Stimulated activated CD4-positive, alpha-beta T cell treated with anti-CD3 and anti-CD28 coated beads, Interleukin-4, amount 100 ng/mL, for 1 hour (primary cell): Measurements from ENCODE around the gene ME1.
"Not testable (repeated sequence)": the region's sequence is repeated elsewhere in the genome, so short reads cannot be mapped to it uniquely, and the experiment has no call there.

ENCODE experiments used
- DNase-seq: peaks from one replicate; pipeline ENCODE4 v3.0.0-alpha.2; 2020

Gene ME1

DNA sequence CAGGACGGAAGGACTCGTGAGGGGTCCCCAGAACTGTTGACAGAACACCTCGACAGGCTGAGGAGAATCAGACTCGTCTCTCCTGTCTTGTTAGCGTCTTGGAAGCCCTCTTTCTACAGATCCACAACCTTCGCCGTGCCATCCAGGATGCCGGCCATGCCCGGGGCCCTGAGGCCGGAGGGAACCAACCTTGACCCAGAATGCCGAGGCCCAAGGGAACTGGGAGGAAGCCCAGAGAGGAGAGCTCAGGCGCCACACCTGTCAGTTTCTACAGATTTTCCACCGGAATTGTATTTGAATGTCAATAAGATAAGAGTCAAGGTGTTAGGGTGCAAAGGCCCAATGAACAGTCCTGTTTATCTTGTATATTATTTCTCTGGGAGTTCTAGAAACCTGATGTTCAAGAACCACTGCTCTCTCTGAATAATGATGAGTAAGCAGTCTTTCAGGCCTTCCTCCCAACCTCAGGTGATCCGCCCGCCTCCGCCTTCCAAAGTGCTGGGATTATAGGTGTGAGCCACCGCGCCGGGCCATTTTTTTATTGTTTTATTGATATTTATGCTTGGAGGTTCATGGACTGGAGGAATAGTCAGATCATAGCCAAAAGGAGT lies 799 bp upstream of the ME1 start:
- no peak for DNase-seq

DNA sequence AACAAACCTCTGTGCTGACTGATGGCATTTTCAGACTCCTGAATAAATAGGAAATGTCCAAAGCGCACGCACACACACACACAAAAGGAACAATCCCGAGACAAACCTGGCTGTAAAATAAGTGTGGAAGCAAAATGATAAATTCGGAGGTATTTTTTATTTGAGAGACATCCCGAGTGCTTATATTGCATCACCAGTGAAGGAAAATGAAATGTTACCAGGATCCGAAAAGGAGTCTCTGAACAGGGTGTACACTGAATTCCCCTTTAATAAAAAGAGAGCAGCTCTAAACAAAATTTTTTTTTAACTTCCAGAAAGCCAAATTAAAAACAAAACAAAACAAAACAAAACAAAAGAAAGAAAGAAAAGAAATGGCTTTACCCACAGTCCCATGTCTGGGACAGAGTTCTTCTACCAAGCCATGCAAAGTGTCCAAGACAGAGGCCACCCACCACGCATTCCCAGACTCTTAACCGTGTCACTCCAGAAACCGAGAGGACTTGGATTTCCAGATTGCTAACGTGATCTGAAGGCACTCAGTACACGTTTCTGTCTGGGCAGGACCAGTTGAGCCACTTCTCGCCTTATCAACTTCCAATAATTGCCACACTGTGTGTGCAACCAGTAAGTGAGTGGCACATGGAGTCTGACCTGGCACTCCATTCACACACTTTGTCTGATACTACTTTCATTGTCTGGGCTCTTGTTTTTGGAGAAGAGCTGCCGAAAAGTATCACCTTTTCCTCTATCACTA lies 817 bp downstream of the ME1 start:
- DNase-seq, result no peak

- no peak for DNase-seq
These were observed 1.6 kb downstream of the ME1 start for GRCh38 chr6:83429269-83429668.

DNA sequence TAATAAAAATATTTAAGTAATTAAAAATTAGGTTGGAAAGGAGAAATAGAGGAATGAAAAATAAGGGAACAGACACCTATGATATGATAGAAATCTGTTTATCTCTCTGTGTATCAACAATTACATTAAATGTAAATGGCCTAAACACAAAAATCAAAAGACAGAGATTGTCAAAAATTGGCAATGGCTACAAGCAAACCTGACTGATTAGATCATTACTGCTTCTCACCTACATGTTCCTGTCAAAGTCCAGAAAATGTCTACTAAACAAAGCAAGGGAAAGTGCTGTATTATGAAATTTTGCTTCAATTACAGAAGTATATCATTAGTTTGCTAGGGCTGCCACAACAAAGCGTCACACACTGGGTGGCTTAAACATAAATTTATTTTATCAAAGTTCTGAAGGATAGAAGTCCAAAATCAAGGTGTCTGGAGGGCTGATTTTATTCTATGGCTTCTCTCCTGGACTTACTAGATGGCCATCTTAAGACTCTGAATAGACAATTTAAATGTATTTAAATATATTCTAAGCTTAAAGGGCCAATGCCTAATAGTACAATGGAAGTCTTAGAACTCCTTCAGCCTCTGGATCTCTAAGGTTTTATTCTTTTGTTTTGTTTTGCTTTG lies 6.3 kb downstream of the ME1 start:
- DNase-seq, result no peak

- no peak for DNase-seq
These were observed 12.8 kb downstream of the ME1 start for GRCh38 chr6:83417880-83418663.

- no peak for DNase-seq
These were observed 17.8 kb downstream of the ME1 start for GRCh38 chr6:83413068-83413467.

- no peak for DNase-seq
These were observed 19.1 kb downstream of the ME1 start for GRCh38 chr6:83411731-83412130.

DNA sequence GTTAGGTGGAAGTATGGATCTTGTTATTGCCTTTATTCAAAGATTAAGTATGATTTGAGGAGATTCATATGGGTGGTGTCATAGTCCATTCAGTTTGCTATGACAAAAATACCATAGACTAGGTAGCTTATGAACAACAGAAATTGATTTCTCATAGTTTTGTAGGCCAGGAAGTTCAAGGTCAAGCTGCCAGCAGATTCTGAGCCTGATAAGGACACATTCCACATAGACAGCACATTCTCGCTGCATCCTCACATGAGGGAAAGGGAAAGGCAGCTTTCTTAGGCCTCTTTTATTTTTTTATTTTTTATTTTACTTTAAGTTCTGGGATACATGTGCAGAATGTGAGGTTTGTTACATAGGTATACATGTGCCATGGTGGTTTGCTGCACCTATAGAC lies 27.7 kb downstream of the ME1 start:
- no peak for DNase-seq

DNA sequence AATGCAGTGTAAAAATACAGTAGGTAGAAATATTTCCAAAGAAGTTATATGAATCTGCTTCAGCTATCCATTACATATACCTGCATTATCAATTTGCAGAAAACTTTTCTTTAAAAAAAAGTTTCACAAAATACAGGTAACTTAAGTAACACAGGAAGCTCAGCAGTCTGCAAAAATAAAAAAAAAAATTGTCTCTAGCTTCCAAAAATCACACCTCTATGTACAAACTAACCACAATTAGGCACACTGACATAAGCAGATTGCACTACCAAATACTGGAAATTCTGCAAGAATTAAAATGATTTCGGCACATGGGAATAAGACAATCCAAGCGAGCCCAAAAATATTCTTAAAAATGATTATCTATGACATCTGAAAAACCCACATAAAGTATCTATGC lies 41.2 kb downstream of the ME1 start:
- DNase-seq, result no peak

GRCh38 chr6:83385473-83385872 lies 45.4 kb downstream of the ME1 start:
- no peak for DNase-seq

DNA sequence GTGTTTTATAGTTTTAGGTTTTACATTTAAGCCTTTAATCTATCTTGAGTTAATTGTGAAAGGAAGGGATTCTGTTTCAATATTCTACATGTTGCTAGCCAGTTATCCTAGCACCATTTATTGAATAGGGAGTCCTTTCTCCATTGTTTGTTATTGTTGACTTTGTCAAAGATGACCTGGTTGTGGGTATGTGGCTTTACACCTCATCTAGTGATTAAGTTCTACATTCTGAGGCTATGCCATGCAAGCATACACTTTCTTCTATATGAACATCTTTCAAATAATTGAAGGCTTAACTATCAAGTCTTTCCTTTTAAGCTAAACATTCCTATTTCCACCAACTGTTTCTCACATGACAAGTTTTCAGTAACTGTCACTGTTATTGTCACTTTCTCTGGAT lies 46.1 kb downstream of the ME1 start:
- no peak for DNase-seq

GRCh38 chr6:83381949-83382348 lies 48.9 kb downstream of the ME1 start:
- no peak for DNase-seq

DNA sequence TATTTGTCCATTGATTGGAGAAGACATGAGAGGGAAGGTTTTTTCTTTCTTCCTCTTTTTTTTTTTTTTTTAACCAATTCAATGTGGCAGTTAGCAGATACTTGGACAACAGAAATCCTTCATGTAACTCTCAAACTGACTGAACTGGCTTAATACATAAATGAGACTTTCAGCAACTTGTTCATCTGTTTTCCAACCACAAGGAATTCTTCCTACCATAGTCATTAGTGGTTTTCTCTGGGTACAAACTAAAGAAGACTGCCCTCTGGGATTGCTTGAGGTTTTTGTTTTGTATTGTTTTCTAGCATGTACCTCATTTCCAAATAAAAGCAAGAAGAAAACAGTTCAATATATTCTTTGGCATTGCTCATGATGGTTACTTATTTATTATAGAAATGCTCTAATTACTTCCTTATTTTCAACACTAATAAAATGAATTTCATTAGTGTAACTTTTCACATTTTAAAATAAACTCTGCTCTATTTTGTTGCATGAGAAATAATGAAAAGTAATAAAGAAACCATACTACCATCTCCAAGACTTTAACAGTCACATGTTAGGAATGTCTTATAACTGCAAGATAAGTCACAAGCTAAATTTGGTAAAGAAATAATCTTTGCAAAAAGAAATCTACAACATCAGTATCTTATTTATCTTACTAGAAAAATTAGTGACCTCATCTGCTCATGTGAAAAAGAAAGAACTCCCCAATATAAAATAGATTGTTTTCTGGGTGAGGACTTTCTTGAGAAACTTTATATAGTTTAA lies 52.0 kb downstream of the ME1 start:
- DNase-seq, result no peak

- no peak for DNase-seq
These were observed 59.4 kb downstream of the ME1 start for GRCh38 chr6:83371423-83371822.

DNA sequence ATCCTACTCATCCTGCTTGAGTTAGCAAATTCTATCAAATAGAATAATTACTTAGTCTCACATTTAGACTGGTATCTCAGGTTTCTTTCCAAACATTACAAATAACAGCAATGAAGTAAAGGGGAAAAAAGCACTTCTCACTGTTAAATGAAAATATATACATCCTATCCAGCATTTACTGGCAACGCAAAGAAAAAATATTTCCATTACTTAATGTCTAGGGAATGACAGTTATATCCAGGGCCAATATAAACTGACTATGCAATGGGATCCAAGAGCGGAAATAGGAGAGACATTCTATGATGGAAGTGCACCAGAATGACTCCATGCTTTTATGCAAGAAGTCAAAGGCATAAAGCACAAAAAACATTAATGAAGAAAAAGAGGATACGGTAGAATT lies 60.3 kb downstream of the ME1 start:
- no peak for DNase-seq

GRCh38 chr6:83369692-83370091 lies 61.2 kb downstream of the ME1 start:
- no peak for DNase-seq

- DNase-seq, result no peak
These were observed 62.3 kb downstream of the ME1 start for GRCh38 chr6:83368577-83368976.

- no peak for DNase-seq
These were observed 63.7 kb downstream of the ME1 start for GRCh38 chr6:83367104-83367503.

- no peak for DNase-seq
These were observed 64.9 kb downstream of the ME1 start for GRCh38 chr6:83365931-83366330.

GRCh38 chr6:83362349-83362748 lies 68.5 kb downstream of the ME1 start:
- DNase-seq, result not testable (repeated sequence)

DNA sequence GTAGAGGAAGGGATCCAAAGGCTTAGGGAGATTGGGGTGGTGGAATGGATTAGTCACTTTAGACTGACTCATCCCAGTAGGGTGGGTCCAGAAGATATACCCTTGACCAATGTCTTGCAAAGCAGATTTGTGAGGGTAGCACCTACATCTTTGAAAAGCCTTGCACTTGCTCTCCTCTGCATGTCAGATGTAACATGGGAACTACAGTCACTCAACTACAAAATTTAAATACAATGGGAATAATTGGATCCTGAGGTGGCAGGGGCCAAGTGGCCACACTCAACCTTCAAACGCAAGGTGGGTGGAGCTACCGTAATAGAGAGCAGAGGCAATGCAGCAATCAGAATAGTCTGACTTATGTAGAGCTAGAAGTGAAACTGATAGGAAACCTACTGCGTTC lies 71.2 kb downstream of the ME1 start:
- DNase-seq, result no peak

- DNase-seq, result no peak
These were observed 76.1 kb downstream of the ME1 start for GRCh38 chr6:83354747-83355146.
